ENCODE data around the gene RSPH3.

DNA sequence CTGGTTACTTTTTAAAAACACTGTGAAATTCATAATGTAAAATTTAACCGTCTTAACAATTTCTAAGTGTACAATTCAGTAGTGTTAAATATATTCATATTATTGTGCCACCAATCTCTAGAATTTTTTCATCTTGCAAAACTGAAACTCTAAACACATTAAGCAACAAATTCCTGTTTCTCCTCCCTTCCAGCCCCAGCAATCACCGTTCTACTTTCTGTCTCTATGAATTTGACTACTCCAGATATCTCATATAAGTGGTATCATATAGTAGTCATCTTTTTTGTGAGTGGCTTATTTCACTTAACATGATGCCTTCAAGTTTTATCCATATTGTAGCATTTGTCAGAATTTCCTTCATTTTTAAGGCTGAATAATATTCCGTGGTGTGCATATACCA, 44.7 kb downstream of the RSPH3 start:
- TF ChIP-seq, protein P1, sequence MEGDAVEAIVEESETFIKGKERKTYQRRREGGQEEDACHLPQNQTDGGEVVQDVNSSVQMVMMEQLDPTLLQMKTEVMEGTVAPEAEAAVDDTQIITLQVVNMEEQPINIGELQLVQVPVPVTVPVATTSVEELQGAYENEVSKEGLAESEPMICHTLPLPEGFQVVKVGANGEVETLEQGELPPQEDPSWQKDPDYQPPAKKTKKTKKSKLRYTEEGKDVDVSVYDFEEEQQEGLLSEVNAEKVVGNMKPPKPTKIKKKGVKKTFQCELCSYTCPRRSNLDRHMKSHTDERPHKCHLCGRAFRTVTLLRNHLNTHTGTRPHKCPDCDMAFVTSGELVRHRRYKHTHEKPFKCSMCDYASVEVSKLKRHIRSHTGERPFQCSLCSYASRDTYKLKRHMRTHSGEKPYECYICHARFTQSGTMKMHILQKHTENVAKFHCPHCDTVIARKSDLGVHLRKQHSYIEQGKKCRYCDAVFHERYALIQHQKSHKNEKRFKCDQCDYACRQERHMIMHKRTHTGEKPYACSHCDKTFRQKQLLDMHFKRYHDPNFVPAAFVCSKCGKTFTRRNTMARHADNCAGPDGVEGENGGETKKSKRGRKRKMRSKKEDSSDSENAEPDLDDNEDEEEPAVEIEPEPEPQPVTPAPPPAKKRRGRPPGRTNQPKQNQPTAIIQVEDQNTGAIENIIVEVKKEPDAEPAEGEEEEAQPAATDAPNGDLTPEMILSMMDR (optimal IDR thresholded peaks at IDR 0.05 in 1 of 3, IDR thresholded peaks at IDR 0.05 in 1 of 3, conservative IDR thresholded peaks at IDR 0.05 in 1 of 3; ENCODE audit: extremely low read depth in 1 of 3, insufficient read depth in 2 of 3, low read length in 3 of 3): no peak
- TF ChIP-seq EZH2 (IDR thresholded peaks at IDR 0.05; ENCODE audit: low read length): no peak

Measured in keratinocyte (primary cell).